ENCODE measurements around the gene ITGB5. TPM values are rescaled to one million over a fixed set of nuclear protein-coding genes. Genes with fewer than 3 reads are reported as not detected.

ITGB5 gene
- total RNA-seq, 1 donor = 308 TPM

DNA sequence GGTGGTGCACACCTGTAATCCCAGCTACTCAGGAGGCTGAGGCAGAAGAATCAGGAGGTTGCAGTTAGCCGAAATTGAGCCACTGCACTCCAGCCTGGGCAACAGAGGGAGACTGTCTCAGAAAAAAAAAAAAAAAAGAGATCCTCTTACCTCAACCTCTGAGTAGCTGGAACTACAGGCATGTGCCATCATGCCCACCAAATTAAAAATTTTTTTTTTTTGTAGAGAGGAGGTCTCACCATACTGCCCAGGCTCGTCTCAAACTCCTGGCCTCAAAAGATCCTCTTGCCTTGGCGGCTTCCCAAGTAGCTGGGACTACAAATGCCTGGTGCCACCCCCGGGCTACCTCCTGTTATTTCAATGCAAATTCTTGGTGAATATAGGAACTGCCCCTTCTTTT is 155.4 kb downstream of the ITGB5 start:
- H3K4me3 ChIP-seq (ENCODE audit: low read depth, low read length) = no peak overlapping the region
- TF ChIP-seq, protein P1, sequence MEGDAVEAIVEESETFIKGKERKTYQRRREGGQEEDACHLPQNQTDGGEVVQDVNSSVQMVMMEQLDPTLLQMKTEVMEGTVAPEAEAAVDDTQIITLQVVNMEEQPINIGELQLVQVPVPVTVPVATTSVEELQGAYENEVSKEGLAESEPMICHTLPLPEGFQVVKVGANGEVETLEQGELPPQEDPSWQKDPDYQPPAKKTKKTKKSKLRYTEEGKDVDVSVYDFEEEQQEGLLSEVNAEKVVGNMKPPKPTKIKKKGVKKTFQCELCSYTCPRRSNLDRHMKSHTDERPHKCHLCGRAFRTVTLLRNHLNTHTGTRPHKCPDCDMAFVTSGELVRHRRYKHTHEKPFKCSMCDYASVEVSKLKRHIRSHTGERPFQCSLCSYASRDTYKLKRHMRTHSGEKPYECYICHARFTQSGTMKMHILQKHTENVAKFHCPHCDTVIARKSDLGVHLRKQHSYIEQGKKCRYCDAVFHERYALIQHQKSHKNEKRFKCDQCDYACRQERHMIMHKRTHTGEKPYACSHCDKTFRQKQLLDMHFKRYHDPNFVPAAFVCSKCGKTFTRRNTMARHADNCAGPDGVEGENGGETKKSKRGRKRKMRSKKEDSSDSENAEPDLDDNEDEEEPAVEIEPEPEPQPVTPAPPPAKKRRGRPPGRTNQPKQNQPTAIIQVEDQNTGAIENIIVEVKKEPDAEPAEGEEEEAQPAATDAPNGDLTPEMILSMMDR (IDR thresholded peaks at IDR 0.05; ENCODE audit: insufficient read depth, low read length) = no peak
- DNase-seq (ENCODE audit: low read depth) = no peak

DNA sequence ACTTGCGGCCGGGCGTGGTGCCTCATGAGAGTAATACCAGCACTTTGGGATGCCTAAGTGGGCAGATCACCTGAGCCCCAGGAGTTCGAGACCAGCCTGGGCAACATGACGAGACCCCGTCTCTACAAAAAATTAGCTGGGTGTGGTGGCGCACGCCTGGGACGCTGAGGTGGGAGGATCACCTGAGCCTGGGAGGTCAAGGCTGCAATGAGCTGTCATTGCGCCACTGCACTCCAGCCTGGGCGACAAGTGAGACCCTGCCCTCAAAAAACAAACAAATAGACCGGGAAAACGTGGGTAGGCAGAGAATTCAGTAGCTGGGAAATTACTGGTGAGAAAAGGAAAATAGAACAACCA is 156.2 kb downstream of the ITGB5 start:
- peak overlapping the region; percentile 77 for H3K4me3 ChIP-seq (ENCODE audit: low read depth, low read length)
- no peak for DNase-seq (ENCODE audit: low read depth)
- TF ChIP-seq, protein P1 (IDR thresholded peaks at IDR 0.05; ENCODE audit: insufficient read depth, low read length) = no peak

DNA sequence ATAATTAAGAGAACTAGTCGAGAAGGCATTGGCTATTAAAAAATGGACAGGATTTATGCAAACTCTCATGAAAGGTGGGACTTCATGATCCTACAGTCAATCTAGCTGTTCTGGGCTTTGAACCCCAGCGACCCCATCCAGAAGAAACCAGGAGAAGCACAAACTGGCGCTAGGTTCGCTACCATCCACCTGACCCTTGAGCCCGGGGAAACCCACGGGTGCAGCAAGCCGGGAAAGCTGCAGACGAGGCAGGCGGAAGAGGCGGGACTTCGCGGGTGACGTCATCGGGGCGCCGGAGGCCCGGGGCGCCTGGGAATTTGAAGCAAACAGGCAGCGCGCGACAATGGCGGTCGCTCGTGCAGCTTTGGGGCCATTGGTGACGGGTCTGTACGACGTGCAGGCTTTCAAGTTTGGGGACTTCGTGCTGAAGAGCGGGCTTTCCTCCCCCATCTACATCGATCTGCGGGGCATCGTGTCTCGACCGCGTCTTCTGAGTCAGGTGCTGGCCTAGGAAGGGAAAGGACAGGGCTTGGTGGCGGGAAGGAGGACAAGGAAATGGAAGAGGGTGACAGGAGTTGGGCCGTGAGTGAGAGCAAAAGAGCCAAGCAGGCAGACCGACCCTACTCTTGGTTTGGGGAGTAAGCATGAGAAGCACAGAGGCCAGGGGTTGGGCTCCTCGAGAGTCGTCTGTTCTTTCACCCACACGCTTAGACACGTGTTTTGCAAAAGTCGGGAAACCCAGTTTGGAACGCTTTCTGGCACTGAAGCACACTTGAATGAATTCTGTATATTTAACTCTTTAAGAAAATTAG is 156.8 kb downstream of the ITGB5 start, which contains the start of gene UMPS:
TSS of gene UMPS (plus strand) at position 324 of the 812 bp plus-strand sequence. CDS start at position 344, 20 bp downstream.
- DNase-seq (ENCODE audit: low read depth) = peak; percentile 68
- TF ChIP-seq, protein P1 (IDR thresholded peaks at IDR 0.05; ENCODE audit: insufficient read depth, low read length) = no peak
- H3K4me3 ChIP-seq (ENCODE audit: low read depth, low read length) = peak within 1 kb of the TSS; percentile 77

DNA sequence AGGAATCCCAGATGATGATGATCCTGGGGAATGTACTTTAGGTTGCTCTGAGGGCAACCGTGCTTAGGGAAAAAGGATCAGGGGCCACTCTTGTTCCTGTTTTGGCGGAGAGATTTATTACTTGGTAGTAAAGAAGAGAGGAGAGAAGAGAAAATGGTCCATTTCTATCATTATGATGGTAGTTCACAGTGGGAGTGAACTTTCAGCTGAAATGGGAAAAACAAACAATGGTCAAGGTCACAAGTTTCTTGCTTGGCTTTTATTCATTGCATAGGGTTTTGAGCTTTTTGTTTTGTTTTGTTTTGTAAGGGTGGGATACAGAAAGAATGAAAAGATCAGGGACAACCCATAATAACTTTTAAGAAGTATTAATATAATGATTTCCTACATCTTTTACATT is 164.6 kb downstream of the ITGB5 start:
- DNase-seq (ENCODE audit: low read depth) = no peak
- no peak overlapping the region for H3K4me3 ChIP-seq (ENCODE audit: low read depth, low read length)
- TF ChIP-seq, protein P1 (IDR thresholded peaks at IDR 0.05; ENCODE audit: insufficient read depth, low read length) = no peak

DNA sequence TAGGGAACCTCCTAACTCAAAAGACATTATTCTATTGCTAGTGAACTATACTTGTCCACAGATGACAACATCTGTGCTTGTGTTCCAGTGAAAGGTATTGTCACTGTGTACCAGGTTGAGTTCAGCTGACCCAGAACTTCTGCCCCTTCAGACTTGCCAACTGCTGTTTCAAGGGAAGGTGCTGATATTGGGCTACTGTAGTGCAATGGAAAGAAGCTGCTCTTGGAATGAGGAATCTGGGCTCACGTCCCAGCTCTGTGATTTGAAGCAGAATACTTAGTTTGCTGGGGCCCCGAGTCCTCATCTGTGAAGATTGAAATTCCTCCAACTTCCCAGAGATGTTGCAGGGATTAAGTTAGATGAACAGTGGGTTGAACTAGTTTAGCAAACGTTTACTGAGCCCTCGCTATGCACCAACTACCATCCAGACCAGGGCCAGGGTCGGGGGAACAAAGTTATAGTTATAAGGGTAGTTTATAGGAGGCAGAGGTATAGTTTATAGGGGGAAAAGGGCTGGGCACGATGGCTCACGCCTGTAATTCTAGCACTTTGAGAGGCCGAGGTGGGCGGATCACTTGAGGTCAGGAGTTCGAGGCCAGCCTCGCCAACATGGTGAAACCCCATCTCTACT is 172.8 kb downstream of the ITGB5 start:
- DNase-seq (ENCODE audit: low read depth) = peak; percentile 53
- H3K4me3 ChIP-seq (ENCODE audit: low read depth, low read length) = no peak overlapping the region
- TF ChIP-seq, protein P1 (IDR thresholded peaks at IDR 0.05; ENCODE audit: insufficient read depth, low read length) = no peak

Small RNAs within 50 kb of the gene (small RNA-seq; reads per million reads assigned to genes)
- 12.6 reads per million, percentile 94 among the genes with 10 or more reads in this experiment for gene MIR544B

Other genes with a start within 250 kb of the ITGB5 start
- 28.6 and 83.3 TPM in 2 replicates for gene UMPS, start 156.9 kb downstream of the ITGB5 start, total RNA-seq (ENCODE audit: low replicate concordance)
- gene MUC13, start 47.4 kb upstream of the ITGB5 start, total RNA-seq (ENCODE audit: low replicate concordance) = not detected in 2 replicates
- gene HEG1, start 168.6 kb upstream of the ITGB5 start, total RNA-seq (ENCODE audit: low replicate concordance) = 198 and 256 TPM in 2 replicates